ENCODE data around the gene KCNK6.

DNA sequence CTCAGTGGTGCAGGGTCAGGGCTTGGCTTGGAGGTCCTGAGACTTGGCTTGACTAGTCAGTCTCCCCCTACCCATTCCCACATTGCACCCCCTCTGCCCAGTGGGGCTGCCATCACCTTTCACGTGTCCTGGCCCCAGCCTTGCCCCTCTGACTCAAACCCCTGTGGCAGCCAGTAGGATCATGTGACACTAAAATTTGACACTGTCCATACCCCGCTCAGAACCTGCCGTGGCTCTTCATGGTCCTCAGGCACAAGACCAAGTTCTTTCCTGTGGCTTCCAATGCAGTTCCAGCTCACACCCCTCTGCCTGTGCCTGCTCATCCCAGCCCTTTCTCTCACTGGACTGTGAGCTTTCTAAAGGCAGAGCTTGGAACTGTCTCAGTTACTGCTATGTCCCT, 56.9 kb downstream of the KCNK6 start:
- TF ChIP-seq EZH2 (optimal IDR thresholded peaks at IDR 0.05; ENCODE audit: low read depth, low read length), result no peak
- TF ChIP-seq, protein P1, sequence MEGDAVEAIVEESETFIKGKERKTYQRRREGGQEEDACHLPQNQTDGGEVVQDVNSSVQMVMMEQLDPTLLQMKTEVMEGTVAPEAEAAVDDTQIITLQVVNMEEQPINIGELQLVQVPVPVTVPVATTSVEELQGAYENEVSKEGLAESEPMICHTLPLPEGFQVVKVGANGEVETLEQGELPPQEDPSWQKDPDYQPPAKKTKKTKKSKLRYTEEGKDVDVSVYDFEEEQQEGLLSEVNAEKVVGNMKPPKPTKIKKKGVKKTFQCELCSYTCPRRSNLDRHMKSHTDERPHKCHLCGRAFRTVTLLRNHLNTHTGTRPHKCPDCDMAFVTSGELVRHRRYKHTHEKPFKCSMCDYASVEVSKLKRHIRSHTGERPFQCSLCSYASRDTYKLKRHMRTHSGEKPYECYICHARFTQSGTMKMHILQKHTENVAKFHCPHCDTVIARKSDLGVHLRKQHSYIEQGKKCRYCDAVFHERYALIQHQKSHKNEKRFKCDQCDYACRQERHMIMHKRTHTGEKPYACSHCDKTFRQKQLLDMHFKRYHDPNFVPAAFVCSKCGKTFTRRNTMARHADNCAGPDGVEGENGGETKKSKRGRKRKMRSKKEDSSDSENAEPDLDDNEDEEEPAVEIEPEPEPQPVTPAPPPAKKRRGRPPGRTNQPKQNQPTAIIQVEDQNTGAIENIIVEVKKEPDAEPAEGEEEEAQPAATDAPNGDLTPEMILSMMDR (IDR thresholded peaks at IDR 0.05; ENCODE audit: low read length), result no peak
- no peak for TF ChIP-seq EZH2phosphoT487 (IDR thresholded peaks at IDR 0.05; ENCODE audit: low read length)

All from MM.1S (cell line).